Stimulated activated naive CD8-positive, alpha-beta T cell treated with anti-CD3 and anti-CD28 coated beads, Interleukin-15, Interleukin-2, amounts not matched to agents 100 ng/mL and 50 ng/mL, for 24 hours (primary cell): ENCODE results near the gene COL26A1.

Experiments used
- H3K27ac Mint-ChIP-seq: one replicate; pipeline ENCODE4 v1.8.0; 2021; ENCODE audit warnings: mild to moderate bottlenecking, mixed read lengths
- H3K27me3 Mint-ChIP-seq: one replicate; pipeline ENCODE4 v1.8.0; 2021; ENCODE audit warnings: mixed read lengths
- H3K36me3 Mint-ChIP-seq: one replicate; pipeline ENCODE4 v1.8.0; 2021; ENCODE audit warnings: low read depth, mixed read lengths
- H3K4me1 Mint-ChIP-seq: one replicate; pipeline ENCODE4 v1.8.0; 2021; ENCODE audit warnings: low read depth, mixed read lengths
- H3K4me3 Mint-ChIP-seq: one replicate; pipeline ENCODE4 v1.8.0; 2021; ENCODE audit warnings: mild to moderate bottlenecking, mixed read lengths
- H3K9me3 Mint-ChIP-seq: one replicate; pipeline ENCODE4 v1.8.0; 2021; ENCODE audit warnings: mixed read lengths

Gene COL26A1

DNA sequence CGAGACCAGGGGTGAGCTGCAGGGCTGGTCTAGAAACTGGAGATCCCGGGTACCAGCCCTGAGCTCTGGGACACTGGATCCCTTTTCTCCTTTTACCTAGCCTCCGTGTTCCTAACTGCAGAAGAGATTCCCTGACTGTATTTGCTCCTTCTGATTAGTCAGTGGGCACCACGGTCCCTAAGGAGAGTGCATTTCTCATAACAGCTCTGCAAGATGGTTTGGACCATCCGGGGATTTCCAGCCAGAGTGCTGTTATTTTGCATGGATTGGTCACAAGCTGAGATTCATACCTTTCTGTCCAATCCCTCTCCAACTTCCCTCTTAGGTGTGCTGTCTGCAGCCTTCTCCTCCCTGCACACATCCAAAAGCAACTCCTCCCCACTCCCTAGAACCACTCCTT lies 143.9 kb downstream of the COL26A1 start:
- Mint-ChIP-seq H3K4me3 (no peak overlapping the region), H3K4me1 (peaks cover 6% of the 10 kb centered on the region), H3K27ac (no peak overlapping the region), H3K27me3 (peaks cover 6% of the 10 kb centered on the region), H3K36me3 (no peaks in the 10 kb centered on the region), H3K9me3 (no peaks in the 10 kb centered on the region)

DNA sequence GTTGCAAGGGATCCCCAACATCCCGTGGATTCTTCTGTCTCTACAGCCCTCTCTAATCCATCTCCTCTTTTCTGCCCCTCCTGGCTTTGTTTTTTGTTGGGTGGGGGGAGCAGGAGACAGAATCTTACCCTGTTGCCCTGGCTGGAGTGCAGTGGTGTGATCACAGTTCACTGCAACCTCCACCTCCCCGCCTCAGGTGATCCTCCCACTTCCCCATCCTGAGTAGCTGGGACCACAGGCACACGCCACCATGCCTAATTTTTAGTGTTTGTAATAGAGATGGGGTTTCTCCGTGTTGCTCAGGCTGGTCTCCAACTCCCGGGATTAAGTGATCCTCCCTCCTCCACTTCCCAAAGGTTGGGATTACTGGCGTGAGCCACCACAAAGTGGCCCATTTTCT lies 144.7 kb downstream of the COL26A1 start:
- H3K9me3 Mint-ChIP-seq = no peaks in the 10 kb centered on the region
- no peak overlapping the region for H3K27ac Mint-ChIP-seq
- H3K4me1 Mint-ChIP-seq = peaks cover 6% of the 10 kb centered on the region
- no peaks in the 10 kb centered on the region for H3K36me3 Mint-ChIP-seq
- H3K4me3 Mint-ChIP-seq = no peak overlapping the region
- peaks cover 6% of the 10 kb centered on the region for H3K27me3 Mint-ChIP-seq

DNA sequence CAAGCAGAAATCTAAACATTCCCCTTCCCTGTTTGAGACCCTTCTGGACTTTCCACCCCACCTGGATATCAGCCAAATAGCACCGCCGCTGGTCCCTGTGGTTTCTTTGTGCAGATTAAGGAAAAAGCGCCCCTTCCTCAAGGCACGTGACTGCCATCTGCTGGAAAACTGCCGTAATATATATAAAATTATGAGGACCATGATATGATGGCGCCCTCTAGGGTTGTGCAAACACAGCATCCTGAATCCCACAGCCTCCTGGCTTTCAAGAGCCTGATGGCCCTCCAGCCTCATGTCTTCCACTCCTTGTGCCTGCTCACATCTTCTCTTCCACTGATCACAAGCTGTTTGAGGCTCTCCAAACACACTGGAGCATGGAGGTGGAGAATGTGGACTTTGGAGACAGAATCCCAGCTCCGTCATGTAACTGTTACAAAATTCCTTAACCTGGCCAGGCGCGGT lies 145.1 kb downstream of the COL26A1 start:
- Mint-ChIP-seq H3K36me3 (no peaks in the 10 kb centered on the region), H3K27ac (no peak overlapping the region), H3K27me3 (peaks cover 6% of the 10 kb centered on the region), H3K4me3 (no peak overlapping the region), H3K4me1 (peaks cover 6% of the 10 kb centered on the region), H3K9me3 (no peaks in the 10 kb centered on the region)

DNA sequence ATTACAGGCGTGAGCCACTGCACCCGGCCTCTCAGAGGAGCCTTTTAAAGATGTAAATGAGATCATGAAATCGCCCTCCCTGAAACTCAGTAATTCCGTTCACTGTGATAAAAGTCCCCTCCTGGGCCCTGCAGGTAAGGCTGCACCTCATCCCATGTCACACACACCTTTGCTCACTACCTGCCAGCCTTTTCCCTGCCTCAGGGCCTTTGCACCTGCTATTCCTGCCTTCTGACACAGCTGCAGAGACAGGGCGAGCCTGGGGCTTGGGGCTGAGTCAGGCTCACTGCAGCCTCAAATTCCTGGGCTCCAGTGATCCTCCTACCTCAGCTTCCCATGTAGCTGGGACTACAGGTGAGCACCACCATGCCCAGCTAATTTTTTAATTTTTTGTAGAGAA lies 147.6 kb downstream of the COL26A1 start:
- peaks cover 11% of the 10 kb centered on the region for H3K27me3 Mint-ChIP-seq
- no peaks in the 10 kb centered on the region for H3K9me3 Mint-ChIP-seq
- H3K36me3 Mint-ChIP-seq = no peaks in the 10 kb centered on the region
- no peak overlapping the region for H3K4me3 Mint-ChIP-seq
- H3K27ac Mint-ChIP-seq = no peak overlapping the region
- no peaks in the 10 kb centered on the region for H3K4me1 Mint-ChIP-seq

DNA sequence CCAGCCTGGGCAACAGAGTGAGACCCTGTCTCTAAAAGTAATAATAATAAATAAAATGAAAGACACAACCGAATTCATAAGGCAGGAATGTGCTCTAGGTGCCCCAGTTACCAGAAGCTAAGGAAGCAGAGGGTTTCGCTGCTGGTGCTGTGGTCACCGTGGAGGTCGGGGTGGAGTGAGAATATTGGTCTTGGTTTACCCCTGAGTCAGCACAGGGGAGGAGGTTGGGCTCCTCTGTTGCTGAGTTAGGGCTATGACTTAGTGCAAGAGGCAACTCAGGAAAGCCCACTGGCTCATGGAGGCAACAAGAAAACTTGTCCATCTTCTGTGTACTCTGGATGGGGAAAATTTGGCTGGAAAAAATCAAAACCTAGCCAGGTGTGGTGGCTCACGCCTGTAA lies 149.3 kb downstream of the COL26A1 start:
- Mint-ChIP-seq H3K4me1 (no peaks in the 10 kb centered on the region), H3K4me3 (no peak overlapping the region), H3K9me3 (no peaks in the 10 kb centered on the region), H3K27ac (no peak overlapping the region), H3K36me3 (no peaks in the 10 kb centered on the region), H3K27me3 (peaks cover 11% of the 10 kb centered on the region)

DNA sequence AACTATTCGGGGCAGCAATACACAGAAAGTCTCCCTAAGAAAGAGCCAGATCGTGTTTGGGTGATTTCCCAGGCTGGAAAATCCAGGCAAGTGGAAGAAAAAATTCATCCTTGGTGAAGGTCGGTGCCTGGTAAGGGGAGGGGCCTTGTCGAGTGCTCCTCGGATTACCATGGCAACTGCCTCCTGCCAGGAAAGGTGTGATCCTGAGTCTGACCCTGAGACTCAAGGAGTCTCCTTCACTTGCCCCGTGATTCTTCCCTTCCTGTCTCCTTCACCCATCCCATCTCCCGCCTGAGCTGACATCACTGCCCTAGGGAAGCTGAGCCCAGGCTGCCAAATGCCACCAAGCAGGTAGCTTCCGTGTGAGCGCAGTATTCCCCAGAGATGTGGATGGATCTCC lies 154.2 kb downstream of the COL26A1 start:
- Mint-ChIP-seq H3K36me3 (no peaks in the 10 kb centered on the region), H3K4me3 (no peak overlapping the region), H3K9me3 (no peaks in the 10 kb centered on the region), H3K27ac (no peak overlapping the region), H3K27me3 (peaks cover 9% of the 10 kb centered on the region), H3K4me1 (no peaks in the 10 kb centered on the region)

DNA sequence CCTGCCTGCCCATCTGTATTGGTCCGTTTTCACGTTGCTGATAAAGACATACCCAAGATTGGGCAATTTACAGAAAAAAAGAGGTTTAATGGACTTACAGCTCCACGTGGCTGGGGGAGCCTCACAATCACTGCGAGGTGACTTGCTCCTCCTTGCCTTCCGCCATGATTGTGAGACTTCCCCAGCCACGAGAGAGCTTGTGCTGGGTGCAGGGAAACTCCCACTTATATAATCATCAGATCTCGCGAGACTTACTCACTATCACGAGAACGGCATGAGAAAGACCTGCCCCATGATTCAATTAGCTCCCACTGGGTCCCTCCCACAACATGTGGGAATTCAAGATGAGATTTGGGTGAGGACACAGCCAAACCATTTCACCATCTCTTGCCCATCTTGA lies 154.6 kb downstream of the COL26A1 start:
- Mint-ChIP-seq H3K4me3 (no peak overlapping the region), H3K27me3 (peaks cover 9% of the 10 kb centered on the region), H3K4me1 (no peaks in the 10 kb centered on the region), H3K36me3 (no peaks in the 10 kb centered on the region), H3K9me3 (no peaks in the 10 kb centered on the region), H3K27ac (no peak overlapping the region)

DNA sequence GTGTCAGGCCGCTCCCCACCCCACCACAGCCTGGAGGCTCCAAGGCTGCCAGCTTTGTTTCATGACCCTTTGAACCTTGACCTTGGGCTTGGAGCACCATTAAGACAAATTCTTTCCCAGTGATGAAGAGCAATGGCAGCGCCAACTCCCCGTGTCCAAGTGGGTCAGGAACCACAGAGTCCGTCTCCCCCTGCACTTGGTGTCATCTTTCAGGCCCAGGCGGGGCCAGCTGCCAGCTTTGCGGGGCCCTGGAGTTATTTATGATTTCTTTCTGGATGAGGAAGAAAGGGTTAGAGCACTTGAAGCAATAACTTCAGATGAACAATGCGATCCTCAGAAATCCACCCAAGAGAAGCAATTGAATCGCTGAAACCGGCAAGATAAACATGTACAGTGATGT lies 155.7 kb downstream of the COL26A1 start:
- H3K27me3 Mint-ChIP-seq = peaks cover 9% of the 10 kb centered on the region
- H3K36me3 Mint-ChIP-seq = no peaks in the 10 kb centered on the region
- H3K9me3 Mint-ChIP-seq = no peaks in the 10 kb centered on the region

DNA sequence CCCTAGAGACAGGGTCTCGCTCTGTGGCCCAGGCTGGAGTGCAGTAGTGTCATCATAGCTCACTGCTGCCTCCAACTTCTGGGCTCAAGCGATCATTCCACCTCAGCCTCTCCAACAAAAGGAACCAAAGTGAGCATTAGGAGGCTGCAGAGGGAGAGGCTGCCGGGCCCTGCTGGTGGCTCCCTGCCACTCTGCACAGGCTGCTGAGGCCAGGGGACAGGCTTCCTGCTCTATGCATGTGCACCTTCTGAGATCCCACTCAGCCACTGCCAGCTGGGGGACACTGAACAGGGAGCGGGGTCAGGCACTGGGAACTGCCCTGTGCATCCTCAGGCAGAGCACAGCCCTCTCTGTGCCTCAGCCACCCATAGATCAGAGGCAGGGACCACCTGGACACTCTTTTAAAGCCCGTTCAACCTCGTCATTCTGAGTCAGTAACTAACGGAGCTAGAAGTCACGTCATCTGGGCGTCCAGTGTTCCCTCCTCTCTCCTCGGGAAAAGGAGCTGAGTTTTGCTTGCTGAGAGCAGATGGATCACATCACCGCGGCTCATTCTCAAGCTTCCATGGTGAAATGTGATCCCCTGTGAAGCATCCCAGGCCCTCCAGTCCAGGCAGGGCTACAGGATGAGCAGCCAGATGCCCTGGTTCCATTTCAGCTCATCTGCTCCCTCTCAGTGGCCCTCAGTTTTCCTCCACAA lies 156.8 kb downstream of the COL26A1 start:
- Mint-ChIP-seq H3K27ac (no peak overlapping the region), H3K27me3 (peaks cover 5% of the 10 kb centered on the region), H3K4me1 (no peaks in the 10 kb centered on the region), H3K9me3 (no peaks in the 10 kb centered on the region), H3K36me3 (no peaks in the 10 kb centered on the region), H3K4me3 (no peak overlapping the region)

More for the DNA sequence above, 155.7 kb downstream of the COL26A1 start:
- H3K4me3 Mint-ChIP-seq = no peak overlapping the region
- no peak overlapping the region for H3K27ac Mint-ChIP-seq
- H3K4me1 Mint-ChIP-seq = no peaks in the 10 kb centered on the region

DNA sequence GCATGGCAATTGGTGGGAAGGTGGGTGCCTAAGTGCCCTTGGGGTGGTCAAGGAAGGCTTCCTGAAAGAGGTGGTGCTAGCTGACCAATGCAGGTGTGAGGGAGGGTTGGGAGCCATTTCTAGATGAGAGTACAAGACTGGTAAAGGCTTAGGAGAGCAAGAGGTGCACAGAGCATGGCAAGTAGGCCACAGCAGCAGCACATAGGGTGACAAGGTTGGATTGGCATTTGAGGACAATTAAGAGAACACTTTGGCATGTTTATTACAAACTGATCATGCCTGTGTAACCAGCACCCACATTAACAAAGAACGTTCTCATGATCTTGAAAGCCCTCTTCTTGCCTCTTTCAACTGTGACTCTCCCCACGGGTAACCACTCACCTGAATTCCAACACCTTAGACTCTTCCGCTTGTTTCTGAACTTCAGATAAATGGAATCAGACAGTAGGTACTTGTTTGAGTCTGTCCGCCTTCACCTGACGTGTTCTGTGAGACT lies 158.8 kb downstream of the COL26A1 start:
- no peak overlapping the region for H3K4me3 Mint-ChIP-seq
- peaks cover 5% of the 10 kb centered on the region for H3K27me3 Mint-ChIP-seq
- H3K36me3 Mint-ChIP-seq = no peaks in the 10 kb centered on the region
- H3K27ac Mint-ChIP-seq = no peak overlapping the region
- no peaks in the 10 kb centered on the region for H3K4me1 Mint-ChIP-seq
- no peaks in the 10 kb centered on the region for H3K9me3 Mint-ChIP-seq

DNA sequence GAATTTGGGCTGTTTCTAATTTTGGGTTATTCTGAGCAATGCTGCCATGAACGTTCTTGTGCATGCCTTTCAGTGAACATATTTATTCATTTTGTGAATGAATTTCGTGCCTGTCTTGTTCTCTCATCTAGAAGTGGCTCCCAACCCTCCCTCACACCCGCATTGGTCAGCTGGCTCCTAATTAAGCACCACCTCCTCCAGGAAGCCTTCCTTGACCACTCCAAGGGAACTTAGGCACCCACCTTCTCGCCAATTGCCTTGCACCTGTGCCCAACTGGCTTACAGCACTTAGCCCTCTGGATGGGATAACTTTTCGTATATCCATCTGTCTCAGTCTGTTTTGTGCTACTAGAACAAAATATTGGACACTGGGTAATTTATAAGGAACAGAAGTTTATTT lies 159.3 kb downstream of the COL26A1 start:
- Mint-ChIP-seq H3K4me1 (no peaks in the 10 kb centered on the region), H3K27ac (no peak overlapping the region), H3K36me3 (no peaks in the 10 kb centered on the region), H3K4me3 (no peak overlapping the region), H3K9me3 (no peaks in the 10 kb centered on the region), H3K27me3 (peaks cover 5% of the 10 kb centered on the region)

DNA sequence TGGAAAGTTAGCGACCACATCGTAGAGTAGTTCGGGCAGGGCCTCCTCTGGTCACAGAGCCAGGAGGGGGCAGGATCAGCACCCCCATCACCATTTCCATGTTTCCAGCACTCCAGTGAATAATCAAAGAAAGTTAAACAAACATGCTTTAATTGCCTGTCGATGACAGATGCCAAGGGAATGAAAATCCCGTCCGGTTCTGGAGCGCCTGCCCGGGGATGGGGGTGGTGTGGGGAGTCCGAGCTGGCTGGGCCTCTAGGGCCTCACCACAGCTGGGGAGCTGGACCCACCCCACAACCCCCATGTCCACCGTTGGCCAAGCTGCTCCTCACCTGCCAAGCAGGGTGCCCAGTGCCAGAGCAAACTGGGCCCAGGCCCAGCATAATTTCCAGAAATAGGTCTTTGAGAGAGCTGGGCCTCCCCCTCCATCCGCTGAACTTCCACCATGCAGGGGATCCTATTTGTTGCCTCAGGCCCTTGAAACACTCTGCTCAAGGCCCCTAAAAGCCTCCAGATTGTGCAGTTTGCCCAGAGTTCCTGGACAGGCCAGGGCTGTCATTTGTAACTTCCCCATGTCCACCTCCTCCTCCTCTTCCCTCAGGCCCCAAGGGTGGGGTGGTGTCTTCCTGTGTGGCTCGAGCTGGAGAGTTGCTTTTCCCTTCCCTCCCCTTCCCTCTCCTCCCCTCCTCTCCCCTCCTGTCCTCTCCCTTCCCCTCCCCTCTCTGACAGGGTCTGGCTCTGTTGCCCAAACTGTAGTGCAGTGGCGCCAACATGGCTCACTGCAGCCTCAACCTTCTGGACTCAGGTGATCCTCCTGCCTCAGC lies 165.4 kb downstream of the COL26A1 start:
- H3K27me3 Mint-ChIP-seq = peaks cover 7% of the 10 kb centered on the region
- no peaks in the 10 kb centered on the region for H3K9me3 Mint-ChIP-seq
- H3K36me3 Mint-ChIP-seq = no peaks in the 10 kb centered on the region
- H3K27ac Mint-ChIP-seq = no peak overlapping the region
- no peaks in the 10 kb centered on the region for H3K4me1 Mint-ChIP-seq
- H3K4me3 Mint-ChIP-seq = no peak overlapping the region

DNA sequence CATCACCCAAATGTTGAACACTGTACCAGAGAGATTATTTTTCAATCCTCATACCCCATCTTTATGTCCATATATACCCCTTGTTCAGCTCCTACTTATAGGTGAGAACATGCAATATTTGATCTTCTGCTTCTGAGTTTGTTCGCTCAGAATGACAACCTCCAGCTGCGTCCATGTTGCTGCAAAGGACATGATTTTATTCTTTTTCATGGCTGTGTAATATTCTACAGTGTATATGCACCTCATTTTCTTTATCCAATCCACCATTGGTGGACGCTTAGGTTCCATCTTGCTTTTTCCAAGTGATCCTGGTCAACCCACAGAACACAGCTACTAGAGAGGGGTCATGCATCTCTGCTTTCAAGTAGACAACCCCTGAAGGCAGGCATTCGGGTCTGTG lies 166.9 kb downstream of the COL26A1 start:
- no peaks in the 10 kb centered on the region for H3K36me3 Mint-ChIP-seq
- no peaks in the 10 kb centered on the region for H3K4me1 Mint-ChIP-seq
- H3K4me3 Mint-ChIP-seq = no peak overlapping the region
- H3K27me3 Mint-ChIP-seq = peaks cover 7% of the 10 kb centered on the region
- H3K27ac Mint-ChIP-seq = no peak overlapping the region
- H3K9me3 Mint-ChIP-seq = no peaks in the 10 kb centered on the region

DNA sequence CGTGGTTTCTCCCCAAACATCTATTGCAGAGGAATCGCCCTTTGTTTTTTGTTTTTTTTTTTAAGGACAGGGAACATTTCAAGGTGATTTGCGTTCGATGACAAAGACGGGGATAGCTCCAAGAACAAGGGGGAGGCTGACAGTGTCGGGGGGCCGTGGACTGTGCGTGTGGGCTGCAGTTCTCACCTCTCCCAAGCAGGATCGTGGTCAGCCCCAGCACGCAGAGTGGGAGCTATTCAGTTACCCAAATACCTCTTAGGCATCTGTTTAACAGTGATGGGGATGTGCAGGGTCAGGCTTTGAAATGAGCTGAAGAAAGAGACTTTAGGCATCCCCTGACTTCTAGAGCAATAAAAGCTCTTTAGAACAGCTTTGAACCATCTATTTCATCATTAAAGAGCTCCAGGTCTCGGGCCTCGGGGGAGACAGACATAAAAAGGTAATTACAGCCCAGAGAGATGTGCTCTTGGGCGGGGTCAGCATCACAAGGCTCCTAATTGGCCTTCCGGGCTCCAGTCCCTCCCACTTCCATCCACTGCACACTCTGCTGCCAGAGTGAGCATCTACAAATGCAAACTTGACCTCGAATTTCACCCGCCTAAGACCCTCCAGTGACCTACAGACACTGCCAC lies 169.2 kb downstream of the COL26A1 start:
- H3K4me1 Mint-ChIP-seq = no peaks in the 10 kb centered on the region
- no peak overlapping the region for H3K4me3 Mint-ChIP-seq
- H3K27me3 Mint-ChIP-seq = peaks cover 7% of the 10 kb centered on the region
- no peak overlapping the region for H3K27ac Mint-ChIP-seq
- no peaks in the 10 kb centered on the region for H3K9me3 Mint-ChIP-seq
- no peaks in the 10 kb centered on the region for H3K36me3 Mint-ChIP-seq
